HG02973 (cell line): Measurements from ENCODE around the gene TBX18.
A peak's percentile ranks its signal among the peaks of the same experiment; 100 is the strongest.

Experiments used
- ATAC-seq: cut with Tn5 transposase; IDR thresholded peaks from one replicate; pipeline ENCODE4 v1.9.1; 2021; ENCODE audit warnings: moderate library complexity; ENCODE audit not compliant: unreplicated experiment

TBX18 gene

GRCh38 chr6:84764332-84765049 is at the start of gene TBX18:
Gene TBX18 (minus strand): TSS chr6:84764598. CDS start chr6:84764181, 417 bp downstream.
- ATAC-seq, result no peak

GRCh38 chr6:84811351-84811750 is 47.0 kb upstream of the TBX18 start:
- ATAC-seq, result no peak

DNA sequence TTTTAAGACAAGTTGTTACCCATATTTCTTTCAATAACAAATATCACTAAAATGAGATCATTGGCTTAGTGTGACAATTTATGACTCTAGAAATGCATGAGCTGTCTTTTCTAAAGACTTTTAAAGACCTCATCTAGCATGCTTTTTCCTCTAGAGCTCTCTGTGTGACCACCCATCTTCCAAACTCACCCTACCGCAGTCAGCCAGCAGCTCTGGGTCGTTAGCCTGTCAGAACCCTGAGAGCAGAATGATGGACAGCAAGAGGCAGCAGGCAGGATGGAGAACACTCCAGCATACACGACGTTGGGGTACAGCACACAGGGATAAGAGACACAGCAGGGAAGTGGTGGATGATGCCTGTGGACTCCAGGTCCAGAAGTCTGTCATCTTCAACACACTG is 45.1 kb upstream of the TBX18 start:
- ATAC-seq, result no peak

GRCh38 chr6:84808491-84809061 is 44.2 kb upstream of the TBX18 start:
- ATAC-seq, result no peak

DNA sequence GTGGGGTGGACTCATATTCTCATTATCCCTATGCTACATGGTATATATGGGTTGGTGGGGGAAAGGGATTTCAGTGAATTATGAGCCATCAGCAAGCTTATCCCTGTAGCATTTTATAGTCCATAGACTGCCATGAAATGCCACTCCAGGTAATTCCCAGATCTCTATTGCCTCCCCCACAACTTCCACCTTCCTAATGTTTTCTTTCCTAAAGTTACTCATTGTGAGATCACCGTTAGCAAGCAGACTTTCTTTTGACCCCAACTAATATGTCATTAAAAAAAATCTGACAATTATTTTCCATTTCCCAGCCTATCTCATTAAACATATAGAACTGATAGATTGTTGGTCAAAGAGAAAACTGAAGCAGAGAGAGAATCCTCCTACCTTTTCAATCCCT is 40.7 kb upstream of the TBX18 start:
- no peak for ATAC-seq

DNA sequence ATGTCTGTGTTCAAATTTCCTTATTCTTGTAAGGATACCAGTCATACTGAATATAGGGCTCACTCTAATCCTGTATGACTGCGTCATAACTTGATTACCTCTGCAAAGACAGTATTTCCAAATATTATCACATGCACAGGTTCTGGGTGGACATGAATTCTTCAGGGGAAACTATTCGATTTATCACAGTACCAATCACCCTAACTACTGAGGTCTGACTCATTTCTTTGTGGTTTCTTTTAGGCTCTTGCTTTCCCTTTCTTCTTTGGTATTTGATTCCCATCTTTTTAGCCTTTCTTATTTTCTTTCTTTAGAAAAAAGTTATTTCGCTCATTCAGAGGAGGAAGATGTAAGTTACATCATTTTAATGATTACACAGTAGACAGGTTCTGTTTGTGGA is 40.3 kb upstream of the TBX18 start:
- ATAC-seq, result no peak

DNA sequence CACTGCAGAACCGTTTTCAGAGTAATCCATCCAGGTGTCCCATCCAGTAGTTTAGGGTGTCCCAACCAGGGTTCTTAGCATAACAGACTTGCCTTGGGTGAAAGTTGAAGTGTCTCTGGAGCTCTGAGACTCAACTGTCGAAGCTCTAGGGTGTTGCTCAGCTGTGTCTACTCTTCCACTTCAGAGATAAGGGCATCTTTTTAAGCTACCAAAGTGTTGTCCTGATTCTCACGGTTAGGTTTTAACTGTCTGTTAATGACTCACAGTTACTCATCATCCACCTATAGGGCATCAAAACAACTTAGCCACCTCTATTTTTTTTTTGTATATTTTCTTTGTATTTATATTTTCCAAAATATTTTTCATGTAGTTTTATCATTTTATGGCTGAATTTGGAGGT is 36.9 kb upstream of the TBX18 start:
- no peak for ATAC-seq

DNA sequence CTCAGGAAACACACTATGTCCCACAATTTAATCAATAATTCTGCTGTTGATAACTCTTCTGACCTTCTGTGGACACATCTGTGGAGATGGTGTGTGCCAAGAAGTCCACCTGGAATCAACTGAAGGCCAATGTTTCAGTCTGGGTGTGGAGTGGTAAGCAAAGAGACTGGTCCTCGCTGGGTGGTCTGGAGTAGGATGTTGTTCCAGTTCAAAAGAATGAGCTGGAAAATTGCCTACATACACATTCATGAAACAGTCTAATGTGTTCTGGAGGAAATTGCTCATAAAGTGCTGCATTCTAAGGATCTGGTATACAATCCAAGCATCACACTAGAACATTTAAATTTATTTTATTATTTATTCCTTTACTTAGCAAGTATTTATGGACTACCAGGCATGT is 33.9 kb upstream of the TBX18 start:
- no peak for ATAC-seq

DNA sequence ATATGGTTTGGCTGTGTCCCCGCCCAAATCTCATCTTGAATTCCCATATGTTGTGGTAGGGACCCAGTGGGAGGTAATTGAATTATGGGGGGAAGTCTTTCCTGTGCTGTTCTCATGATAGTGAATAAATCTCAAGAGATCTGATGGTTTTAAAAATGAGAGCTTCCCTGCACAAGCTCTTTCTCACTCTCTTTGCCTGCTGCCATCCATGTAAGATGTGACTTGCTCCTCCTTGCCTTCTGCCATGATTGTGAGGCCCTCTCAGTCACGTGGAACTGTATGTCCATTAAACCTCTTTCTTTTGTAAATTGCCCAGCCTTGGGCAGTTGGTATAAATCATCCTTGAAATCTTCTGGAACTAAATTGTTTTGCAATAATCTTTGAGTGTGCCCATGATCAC is 31.9 kb upstream of the TBX18 start:
- no peak for ATAC-seq

- no peak for ATAC-seq
These were observed 27.5 kb upstream of the TBX18 start for GRCh38 chr6:84791927-84792326.

DNA sequence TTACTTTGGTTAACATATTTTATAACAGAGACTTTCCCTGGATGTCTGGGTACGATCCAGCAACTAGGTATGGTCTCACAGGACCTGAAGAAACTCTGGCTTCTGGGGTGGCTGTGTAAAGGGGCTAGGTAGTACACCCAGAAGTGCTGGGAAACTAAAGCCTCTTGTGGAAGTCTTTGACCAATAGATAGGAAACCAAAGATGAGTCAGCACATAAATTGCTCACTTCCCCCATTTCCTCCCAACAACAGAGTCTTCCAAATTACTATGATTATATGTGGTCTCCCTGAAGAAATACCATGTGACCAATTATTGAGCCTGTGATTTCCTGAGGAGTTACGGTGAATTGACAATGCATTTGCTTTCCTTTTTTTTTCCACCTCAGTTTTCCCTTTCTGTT is 26.8 kb upstream of the TBX18 start:
- ATAC-seq, result no peak

GRCh38 chr6:84789170-84789569 is 24.8 kb upstream of the TBX18 start:
- ATAC-seq, result no peak

DNA sequence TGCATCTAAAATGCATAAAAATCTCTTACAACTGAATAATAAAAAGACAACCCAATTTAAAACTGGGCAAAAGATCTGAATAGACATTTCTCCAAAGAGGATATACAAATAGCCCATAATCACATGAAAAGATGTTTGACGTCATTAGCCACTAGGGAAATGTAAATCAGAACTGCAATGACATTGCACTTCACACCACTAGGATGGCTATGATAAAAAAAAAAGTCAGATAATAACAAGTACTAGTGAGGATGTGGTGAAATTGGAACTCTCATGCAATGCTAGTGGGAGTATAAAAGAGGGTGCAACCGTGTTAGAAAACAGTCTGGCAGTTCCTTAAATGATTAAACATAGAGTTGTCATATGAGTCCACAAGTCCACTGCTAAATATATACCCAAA is 24.3 kb upstream of the TBX18 start:
- ATAC-seq, result no peak

DNA sequence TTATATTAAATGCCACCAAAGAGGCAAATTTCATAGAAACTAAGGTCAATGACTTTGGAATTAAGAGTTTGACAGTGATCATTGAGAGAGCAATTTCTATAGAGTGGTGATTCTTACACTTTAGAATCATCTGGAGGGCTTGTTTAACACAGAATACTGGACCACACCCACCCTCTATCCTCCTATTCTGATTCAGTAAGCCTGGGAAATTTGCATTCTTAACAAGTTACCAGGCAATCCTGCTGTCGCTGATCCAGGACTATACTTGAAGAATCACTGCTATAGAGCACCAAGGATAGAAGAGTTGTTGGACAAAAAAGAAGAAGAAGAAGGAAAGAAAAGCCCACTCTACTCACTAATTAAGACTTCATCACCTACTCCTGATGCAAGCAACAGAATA is 21.3 kb upstream of the TBX18 start:
- no peak for ATAC-seq

- ATAC-seq, result no peak
These were observed 15.5 kb upstream of the TBX18 start for GRCh38 chr6:84779917-84780316.

GRCh38 chr6:84779380-84779779 is 15.0 kb upstream of the TBX18 start:
- no peak for ATAC-seq

DNA sequence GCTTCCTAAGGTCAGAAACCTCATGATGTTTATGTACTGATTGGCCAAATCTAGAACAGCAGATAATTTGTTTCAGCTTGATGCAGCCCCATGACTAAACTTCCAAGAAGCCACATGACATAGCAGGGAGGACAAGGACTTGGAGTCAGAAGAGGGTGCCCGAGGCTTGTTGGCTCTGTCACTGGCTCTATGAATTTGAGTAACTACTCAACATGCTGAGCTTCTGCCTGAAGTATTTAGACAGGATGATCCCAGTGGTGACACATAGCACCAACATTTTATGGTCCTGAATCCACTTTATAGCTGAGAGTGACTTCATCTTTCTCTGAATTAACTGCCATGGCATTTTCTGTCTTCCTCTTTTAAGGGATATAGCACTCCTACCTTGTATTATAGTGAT is 13.5 kb upstream of the TBX18 start:
- ATAC-seq, result no peak

- ATAC-seq, result no peak
These were observed 12.0 kb upstream of the TBX18 start for GRCh38 chr6:84776392-84776791.

GRCh38 chr6:84775751-84776150 is 11.4 kb upstream of the TBX18 start:
- ATAC-seq, result no peak

DNA sequence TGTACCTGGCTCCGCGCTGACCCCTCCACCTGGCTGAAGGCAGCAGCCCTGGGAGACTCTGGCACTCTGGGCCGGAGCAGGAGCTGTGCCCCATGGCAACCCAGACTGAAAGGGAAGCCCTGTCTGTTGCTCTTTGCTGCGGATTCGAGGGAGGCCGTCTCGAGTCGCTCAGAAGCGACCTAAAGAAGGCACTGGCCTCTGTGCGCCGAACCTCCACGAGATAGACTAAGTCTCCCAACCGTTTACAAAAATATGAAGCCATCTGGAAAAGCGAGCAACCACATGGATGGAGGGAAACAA is 10.5 kb upstream of the TBX18 start:
- ATAC-seq, result peak; percentile 14

DNA sequence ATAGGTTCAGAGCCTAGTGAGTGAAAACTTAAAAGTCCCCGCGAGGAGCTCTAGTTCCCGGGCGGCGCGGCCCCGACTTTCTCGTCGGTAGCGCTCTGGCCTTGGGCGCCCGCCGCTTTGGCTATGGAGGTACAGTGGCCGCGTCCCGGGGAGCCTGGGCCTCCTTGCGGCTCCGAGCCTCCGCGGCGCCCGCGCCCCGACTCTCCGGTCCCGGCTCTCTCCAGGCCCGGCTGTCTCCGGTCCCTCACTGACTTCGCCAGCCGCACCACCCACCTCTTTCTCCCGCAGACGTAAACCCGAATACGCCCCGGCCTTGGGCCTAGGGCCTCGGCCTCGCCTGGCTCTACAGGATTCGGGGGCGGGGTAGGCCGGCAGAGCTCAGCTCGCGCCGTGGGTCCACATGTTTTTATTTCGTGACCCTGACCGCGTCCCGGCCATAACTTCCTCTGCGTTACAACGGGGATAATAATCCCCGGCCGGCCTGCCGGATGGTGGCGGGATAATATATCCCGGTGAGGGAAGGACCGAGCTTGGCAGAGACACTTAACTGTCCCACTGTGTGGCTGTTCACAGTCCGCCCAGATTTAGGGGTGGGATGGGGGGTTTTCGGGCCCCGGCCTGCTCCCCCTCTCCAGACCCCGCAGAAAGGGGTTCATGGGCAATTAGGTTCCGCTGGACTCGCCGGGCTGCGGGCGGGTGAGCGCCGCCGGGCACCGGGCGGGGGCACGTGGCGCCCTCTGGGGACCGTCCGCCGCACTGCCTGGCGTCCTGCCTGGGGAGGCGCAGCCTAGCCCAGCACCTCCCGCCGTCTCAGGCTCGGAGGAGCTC is 10.0 kb upstream of the TBX18 start:
- ATAC-seq, result peak; percentile 64

DNA sequence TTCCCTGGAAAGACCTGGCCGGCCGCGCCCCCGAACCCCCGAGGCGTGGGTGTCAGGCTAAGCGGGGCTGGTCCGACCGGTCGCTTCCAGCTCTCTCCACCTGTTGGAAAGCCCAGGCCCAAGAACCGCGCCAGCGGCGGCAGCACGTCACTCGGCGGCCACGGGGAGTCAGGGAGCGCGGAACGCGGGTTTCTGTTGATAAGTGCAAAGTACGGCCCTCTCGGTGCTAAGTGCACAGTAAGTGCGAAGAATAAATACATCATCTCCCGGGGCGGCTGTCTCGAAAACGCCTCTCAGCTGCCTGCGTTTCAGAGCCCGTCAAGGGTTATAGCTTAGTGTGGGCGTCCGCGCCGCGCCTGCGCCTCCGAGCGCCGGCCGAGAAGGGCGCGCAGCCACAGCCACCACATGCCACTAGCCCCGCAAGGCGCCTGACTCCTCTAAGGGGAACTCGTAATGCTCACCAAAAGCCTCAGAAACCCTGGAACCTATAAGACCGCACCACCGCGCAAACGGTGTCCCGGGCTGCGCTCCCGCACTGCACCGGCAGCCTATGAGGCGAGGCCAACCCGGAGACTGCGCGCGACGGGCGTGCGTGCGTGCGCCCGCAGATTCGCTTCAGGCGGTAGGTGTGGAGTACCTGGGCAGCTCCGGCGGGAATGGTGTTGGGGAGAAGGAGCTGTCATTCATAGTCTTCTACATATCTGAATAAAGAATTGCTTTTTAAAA is 9.2 kb upstream of the TBX18 start:
- ATAC-seq, result peak; percentile 10
